CD4-positive, alpha-beta T cell treated with Interferon gamma for 1 hour (primary cell): ENCODE measurements around the gene IQSEC3.
"Not testable (repeated sequence)": the region's sequence is repeated elsewhere in the genome, so short reads cannot be mapped to it uniquely, and the experiment has no call there.

ENCODE experiments used
- DNase-seq: peaks from one replicate; pipeline ENCODE4 v3.0.0-alpha.2; 2020

IQSEC3 gene

DNA sequence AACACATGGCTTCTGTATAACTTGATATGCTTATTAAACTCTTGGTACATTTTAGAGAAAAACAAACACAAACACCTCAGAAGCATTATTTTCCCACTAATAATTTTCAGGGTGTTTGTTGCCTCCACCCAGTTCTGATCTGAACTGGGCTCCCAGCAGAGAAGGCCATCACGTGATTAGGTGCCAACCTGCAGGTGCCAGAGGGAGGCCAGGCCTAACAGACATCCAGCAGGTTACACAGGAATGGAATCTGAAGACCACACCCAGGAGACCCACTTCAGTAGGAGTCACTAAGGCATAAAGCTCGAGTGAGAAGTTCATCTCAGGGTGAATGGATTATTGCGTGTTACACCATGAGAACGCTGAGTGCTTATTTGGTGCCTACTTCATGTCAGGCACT is 138.5 kb downstream of the IQSEC3 start:
- no peak for DNase-seq

DNA sequence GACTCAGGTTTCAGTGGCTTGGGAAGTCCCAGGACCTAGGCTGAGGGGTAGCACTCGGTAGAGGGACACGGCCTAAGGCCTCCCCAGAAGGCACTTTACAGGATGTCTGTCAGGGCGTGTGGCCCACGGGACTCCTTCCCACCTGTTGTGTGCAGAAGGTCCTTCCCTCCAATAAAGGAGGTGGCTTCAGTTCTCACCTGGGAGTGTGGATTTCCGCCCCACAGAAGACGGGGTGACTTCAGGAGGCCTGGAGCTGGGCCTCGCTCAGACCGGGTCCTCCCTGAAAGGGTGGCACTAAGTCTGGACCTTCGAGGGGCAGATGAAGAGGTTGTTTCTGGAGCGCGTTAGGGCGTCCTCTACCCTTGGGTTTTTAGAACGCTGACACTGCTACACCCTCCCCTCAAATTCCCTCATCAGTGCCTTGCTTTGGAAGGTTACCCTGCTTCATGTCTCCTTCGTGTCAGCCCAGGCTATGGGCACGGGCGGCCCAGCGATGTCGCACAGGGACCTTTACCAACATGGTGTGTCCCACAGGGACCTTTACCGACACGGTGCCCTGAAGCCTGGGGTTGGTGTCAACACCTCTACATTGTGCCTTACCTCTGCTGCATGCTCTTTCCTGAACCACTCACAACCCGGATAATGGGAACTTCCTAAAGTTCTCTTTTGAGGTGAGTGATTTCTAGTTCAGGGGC is 140.3 kb downstream of the IQSEC3 start:
- DNase-seq, result no peak

DNA sequence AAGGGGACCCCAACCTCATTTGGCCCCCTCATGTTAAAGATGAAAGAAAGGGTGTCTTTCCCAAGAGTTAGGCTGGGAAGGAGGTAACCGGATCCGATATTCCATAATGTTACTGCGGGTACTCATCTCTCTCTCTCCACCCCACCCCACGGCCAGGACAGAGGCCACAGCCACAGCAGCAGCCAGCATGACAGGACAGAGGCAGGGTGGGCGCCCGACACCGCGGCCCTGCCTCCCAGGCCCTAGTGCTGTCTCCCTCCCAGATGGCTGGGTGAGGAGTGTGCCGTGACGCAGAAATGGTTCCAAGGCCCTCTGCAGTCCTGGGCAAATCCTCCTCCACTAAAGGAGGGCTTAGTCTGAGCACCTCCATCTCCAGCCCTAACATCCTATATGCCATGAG is 141.2 kb downstream of the IQSEC3 start:
- no peak for DNase-seq

DNA sequence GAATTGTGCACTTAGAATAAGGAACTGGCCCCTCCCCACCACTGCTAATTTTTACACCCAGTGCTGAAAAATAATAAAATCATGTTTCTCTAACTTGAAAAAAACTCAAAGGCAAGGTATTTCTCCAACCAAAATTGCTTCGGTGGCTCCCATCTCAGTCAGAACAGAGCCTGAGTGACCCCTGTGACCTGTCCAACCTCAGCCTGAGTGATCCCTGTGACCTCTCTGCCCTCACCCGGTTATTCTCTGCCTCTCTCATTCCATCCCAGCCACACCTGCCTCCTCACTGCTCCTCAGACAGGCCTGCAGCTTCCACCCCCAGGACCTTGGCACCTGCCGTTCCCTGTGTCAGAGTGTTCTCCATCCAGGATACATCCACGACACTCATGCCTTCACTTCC is 142.2 kb downstream of the IQSEC3 start:
- DNase-seq, result no peak

DNA sequence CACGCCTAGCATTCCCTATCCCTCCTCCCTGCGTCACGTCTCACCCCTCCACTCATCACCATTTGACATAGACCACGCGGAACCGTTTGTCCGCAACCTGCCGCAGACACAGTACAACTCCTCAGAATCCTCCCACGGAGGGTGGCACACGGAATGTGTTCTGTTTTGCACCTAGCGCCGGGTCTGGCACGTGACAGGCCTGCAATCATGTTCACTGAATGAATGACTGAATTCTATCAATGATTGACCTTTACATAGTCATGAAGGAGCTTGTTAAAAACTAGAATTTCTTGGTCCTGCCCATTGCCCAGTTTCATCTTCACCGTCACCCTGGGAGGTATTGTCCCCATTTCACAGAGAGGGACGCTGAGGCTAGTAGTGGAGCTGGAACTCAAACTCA is 142.7 kb downstream of the IQSEC3 start:
- no peak for DNase-seq

DNA sequence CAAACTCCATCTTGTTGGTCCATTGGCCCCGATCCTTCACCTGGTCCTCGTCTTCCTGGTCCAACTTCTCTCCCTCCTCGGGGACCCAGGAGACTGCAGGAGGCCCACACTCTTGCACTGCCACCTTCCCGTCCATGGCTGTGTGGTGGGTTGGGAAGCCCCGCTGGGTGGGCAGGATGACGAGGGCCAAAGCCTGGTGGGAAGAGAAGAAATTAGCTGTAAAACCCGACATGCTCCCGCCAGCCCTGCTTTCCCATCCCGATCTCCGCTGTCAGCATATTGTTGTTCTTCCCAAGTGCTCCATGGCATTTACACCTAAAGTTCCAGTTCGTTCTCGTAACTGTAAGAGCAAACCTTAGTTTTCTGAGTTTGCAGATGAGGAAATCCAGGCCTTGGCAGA is 143.3 kb downstream of the IQSEC3 start:
- DNase-seq, result no peak

DNA sequence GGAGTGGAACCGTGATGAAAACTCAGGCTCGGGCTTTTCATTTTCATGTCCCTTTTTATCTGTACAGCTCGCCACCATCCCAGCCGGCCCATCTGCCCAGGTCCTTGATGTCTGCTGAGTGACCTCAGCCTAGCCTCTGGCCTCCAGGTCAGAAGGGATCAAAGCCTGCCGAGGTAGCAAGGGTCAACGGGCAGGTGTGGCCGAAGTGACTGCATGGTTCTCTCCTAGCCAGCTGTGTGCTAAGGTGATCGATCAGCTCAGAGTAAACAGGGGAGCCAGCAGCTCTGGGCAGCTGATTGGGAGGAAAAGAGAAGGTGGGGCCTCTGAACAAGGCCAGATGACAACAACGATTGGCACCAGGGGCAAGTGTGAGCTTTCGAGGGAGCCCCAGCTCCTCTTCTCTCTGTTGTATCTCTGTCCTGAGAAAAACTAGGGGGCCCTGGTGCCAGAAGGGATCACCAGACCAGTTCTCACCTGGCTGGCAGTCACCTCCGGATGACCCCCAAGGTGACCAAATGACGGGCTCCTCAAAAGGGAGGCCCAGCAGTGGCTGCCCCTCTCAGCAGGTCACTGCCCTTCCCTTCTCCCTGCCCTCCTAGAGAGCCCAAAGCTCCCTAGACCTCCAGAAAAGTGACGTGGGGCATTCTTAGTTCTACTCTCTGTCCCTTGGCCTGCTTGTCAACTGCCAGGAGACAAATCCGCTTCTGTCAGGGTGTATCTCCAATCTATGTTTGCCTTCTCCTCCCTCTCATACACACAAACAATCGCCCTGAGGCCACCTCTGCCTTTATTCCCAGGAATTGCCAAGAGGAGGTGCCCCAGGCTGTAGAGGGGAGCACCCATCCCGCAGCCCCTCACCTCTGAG is 143.9 kb downstream of the IQSEC3 start:
- no peak for DNase-seq

DNA sequence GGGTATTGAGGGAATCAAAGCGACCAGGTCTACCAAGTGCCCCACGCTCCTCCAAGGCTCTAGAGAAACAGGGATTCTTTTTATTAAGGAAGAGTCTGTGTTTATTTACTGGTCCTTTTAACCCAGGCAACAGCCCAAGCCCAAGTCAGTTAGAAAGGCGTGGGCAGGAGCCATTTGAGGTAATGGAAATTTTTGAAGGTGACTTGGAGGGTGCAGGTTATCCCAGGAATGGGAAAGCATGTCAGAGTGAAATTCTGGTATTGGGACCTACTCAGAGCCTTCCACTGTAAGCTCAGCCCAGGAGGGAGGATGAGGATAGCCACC is 144.5 kb downstream of the IQSEC3 start:
- no peak for DNase-seq

DNA sequence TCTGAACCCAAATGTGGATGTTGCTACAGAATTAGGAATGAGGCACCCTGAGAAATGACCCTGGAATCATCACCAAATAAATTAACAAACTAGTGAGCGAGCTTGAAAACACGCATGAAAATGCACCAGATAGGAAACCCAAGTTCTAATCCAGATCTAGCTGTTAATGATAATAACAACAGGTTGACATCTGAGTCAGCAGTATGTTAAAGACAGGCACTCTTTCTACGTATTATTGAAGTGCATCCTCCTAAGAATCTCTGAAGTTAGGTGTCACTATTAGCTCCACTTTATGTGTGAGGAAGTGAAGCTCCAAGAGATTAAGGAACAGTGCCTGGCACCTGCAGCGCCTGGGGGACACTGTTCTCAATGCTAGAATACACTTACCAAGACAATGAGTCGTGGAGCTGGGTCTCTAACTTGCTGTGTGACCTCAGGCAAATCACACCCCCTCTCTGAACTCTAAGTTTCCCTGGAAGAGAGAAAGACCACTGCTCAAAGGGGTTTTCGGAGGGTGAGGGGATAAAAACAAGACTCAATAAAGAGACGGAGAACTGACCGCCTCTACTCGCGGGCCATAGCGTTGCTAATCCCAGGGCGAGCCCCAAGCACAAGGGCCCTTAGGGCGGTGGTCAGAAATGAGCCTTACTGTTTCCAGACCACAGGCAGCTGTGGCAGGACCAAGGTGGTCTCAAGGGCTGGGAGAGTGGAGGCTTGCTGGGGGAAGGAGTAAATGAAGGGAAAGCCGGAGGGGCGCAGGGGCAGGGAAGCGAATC is 145.3 kb downstream of the IQSEC3 start:
- no peak for DNase-seq

DNA sequence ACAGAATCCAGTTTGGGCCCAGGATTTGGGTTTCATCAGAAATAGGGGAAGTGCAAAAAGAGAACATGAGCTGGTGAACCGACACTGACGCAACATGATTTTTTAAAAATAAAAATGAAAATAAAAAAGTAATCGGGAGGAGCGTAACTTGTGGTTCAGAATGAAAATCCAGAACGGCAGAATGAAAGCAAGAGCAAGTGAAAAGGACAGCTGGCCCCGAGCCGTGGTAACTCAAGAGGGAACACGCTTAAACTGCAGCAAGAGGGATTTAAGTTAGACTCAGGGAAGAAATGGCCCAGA is 145.8 kb downstream of the IQSEC3 start:
- DNase-seq, result no peak

DNA sequence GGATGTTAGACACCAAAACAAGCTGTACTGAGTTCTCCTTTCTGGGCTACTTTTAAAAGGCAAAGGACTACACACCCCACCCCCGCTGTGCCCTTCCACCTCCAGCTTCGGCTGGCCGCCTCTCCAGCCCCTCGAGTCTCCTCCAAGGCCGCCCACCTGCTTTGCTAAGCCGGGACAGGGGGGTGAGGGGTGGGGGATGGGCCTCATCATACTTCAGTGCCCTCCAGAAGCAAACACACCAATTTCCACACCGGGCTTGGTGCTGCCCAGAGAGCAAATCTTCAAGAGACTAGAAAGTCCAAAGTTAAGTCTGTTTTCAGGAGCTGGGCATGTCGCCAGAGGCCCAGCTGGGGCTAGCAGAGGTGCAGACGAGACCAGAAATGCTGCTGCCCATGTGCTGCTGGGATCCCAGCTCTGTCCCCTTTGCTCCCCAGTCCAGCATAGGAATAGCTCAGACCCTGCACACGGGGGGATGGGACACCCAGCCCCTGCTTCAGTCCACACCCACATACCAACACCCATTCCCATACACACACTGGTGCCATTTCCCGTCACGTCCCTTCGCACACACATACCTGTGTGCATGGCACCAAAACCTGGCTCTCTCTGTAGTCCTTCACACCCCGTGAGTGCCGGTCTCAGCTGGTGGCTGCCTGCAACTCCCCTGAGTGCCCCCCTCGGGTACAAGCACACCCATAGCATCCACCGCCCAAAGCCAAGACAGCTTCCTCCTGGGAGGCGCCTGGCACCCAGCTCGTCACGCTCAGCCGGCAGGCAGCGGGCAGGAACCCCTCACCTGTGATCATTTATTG is 146.4 kb downstream of the IQSEC3 start:
- DNase-seq, result no peak

DNA sequence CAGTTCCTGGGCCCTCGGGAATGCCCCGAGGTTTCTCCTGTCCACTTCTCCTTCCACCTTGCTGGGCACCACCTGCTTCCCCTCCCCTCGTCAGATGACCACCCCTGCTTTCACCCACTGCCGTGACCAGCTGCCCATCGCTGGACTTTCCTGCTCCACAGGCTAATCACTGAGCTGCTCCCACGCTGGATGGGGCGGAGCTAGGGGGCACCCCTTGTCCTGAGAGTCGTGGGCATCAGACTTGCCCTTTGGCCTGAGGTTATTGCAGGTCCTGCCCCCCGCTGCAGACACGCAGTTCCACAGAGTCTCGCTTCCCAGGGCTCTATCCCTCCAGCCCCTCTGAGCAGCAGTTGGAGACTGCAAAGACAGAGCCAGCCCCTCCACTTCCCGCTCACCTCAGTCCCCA is 147.0 kb downstream of the IQSEC3 start:
- no peak for DNase-seq

DNA sequence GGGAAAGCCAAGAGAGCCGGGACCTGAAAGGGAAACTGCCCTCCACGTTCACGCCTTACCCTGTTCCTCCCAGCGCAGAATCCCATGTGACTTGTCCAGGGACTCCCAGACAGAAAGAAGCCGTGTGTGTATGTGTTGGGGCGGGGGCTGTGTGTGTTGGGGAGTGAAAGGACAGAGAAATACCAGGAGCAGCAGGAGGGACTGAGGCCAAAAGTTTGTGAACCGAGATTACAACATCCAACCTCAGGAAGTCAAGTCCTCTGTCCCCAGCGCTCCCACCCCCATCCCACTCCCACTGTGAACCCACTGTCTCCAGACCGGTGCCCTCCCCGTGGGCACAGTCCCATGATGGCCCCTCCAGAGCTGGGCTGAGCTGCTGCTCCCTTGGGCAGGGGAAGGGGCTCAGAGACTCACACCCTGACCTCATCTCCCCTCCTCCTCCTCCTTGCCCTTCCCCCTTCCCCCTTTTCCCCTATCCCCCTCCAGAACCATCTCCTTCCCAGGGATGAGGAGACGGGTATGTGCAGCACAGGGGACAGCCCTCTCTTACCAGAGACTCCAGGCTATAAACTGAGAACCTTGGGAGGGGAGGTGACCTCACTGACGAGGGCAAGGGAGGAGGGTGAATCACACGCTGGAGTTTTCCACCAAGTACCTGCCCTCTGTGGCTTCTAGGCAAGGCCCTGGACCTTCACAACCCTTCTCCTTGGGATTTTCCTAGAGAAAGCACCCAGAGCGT is 147.6 kb downstream of the IQSEC3 start, which contains the start of gene SLC6A12:
Gene SLC6A12 (minus strand): TSS at position 155 of the 739 bp plus-strand sequence. CDS start 4,171 bp downstream, outside the sequence.
- DNase-seq, result no peak

DNA sequence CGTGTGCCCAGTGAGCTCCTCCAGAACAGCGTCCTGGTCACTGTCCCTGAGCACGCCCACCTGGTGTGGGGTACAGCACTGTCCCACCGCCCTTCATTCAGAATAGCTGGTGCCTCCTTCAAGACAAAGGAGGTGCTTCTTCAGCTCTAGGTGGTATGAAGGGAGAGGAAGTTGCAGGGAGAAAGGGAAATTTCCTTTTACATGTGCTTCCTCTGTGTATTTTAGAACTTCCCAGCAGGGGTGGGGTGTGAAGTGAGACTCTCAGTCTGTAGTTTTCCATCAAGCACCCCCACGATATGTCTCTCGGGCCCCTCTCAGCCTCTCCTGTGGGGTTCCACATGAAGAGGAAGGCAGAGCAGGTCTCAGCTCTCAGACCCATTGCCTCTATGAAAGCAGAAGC is 148.5 kb downstream of the IQSEC3 start:
- no peak for DNase-seq

DNA sequence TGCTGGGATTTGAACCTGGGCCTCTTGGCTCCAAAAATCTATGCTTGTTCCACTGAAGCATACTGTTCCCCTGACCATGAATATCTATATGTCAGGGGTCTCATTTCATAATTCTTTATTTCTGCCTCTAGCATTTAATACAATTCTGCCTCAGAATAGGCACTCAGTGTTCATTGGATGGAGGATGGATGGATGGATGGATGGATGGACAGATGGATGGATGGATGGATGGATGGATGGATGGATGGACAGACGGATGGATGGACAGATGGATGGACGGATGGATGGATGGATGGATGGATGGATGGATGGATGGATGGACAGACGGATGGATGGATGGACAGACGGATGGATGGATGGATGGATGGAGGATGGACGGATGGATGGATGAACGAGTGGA is 150.5 kb downstream of the IQSEC3 start:
- DNase-seq, result not testable (repeated sequence)

DNA sequence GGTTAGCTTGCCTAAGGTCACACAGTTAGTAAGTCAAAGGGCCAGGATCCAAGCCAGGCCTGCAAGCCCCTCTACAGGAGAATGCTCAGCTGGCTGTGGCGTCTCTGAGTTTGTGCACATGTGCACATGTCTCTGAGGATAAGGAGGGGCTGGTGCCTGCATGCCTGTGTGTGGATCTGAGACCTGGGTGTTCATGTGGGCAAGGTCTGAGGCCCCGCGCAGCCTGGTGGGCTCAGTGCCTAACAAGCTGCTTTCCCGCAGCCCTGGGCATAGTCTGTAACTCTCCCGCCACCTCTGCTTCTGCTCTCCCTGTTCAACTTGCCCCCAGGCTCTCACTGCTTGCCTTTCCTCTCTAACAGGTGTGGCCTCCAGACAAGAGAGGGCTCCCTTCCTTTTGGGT is 151.7 kb downstream of the IQSEC3 start:
- no peak for DNase-seq

DNA sequence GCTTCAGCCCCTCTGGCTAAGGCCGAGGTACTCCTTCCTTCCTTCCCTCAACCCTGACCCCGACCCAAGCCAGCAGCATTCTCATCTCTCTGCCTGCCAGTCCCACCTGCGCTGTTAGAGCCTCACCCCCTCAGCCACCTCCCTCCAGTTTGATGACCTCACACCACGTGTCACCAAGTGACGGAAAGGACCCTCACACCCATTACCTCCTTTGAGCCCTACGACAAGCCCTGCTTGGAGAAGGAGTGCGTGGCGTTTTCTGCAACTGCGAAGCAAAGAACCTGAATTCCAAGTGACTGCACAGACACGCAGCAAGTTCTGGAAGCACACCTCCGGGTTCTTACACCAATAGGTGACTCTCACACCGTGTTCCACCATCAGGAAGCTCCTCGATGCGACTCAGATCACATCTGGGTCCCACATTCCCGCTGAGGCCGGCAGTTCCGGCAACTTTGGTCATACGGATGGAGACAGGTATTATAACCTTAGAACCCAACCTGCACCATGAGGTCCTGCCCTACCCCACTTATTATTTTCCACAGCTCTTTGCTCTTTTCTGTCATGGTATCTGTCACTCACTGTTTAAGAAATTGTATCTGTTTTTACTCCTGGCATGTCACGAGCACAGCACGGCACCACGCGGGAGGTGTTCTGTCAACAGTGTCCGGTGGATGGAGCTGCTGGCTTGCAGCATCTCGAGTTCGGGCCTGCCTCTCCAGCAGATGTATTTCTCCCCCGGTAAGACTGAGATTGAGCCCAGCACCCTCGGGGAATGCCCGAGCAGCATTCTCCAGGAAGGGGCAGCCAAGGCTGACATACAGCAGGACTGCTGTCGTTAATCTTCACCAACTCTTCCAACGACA is 152.4 kb downstream of the IQSEC3 start:
- no peak for DNase-seq

DNA sequence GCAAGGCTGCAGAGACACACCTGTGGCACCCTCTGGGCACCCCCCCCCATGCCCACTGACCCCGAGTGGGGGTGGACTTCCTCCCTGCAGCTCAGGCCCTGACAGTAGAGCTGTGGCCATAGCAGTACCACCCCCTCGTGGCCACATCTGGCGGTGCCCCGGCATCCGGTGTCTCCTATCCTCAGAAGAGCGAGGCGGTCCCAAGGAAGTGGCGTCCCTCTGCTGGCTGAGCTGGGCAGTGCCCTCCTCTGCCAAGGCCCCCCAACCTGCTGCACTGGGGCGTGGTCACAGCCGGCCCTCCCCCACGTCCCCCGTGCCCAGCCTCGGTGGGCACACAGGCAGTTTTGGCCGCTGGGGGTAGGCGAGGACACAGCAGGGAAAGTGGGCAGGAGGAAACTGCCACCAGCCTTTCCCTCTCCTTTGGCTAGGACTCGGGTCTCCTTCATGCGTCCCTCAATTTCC is 153.4 kb downstream of the IQSEC3 start:
- DNase-seq, result peak; percentile 62

DNA sequence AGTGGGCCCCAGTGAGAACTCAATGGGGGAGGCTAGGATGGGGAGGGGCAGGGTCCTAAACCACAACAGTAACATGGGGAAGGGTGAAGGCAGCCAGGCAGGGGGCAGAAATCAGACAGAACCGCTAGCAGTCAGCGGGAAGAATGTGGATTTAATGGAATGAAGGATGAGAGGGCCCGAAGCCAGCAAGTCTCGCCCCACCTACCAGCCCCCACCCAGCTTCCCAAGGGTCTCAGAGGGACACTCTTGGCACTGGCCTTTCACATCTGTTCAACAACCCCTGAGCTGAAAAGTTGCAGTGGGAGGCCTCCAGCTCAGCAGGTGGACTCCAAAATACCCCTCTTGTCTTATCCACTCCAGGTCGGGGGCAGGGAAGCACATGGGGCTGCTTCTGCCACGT is 153.9 kb downstream of the IQSEC3 start:
- DNase-seq, result no peak

DNA sequence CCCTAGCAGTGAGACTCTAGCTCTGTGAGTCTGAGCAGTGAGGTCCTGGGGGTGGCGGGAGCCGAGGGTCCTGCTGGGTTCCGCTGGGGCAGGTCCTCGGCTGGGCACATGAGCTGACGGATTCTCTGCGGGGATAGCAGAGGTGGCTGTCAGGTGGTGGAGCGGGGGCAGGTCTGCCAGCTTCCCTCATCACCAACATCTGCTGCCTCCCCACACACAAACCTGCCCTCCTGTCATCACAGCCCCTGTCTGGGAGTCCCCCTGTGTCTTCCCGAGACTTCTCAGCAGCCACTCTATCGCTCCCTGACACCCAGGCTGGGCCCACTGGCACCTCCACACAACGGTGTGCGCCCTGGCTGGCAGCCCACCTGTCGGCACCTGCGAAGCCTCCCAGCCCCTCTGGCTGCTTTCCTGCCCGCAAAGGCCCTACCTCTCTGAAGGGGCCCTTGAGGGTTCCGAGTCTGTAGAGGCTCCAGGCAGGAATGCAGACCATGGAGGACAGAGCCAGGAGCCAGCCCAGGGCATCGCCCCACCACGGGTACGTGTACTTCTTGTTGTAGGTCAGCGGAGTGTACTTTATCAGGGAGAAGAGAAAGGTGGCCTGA is 154.5 kb downstream of the IQSEC3 start:
- no peak for DNase-seq

DNA sequence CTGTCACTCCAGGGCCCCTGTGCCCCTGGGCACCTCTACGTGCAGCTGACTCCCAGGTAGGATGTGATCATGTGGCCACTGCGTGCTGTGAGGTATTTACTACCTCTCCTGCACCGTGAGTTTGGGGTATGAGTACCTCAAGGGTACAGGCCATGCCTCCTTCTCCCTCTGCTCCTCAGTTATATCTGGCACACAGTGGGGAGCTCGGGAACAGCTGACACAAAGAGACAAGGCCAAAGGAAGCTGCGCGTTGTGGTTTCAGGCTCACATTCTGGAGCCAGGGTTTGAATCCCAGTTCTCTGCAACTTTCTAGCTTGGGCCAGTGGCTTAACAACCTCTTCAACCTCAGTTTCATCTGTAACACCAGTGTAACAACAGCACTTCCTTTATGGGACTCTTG is 155.2 kb downstream of the IQSEC3 start:
- DNase-seq, result no peak
